ENCODE results near the gene UGT2B15.

UGT2B15 gene

GRCh38 chr4:68597482-68597881, 73.0 kb downstream of the UGT2B15 start:
- Histone ChIP-seq H3K27ac (ENCODE audit: low read depth, low read length) (no peak overlapping the region), H3K27me3 (ENCODE audit: insufficient read depth, low read length) (no peaks in the 10 kb centered on the region), H3K79me2 (ENCODE audit: control insufficient read depth, insufficient read depth, low read length, unreplicated experiment) (no peaks in the 10 kb centered on the region), H3K4me1 (ENCODE audit: control insufficient read depth, insufficient read depth, low read length, unreplicated experiment) (no peaks in the 10 kb centered on the region), H2AFZ (ENCODE audit: low read length, unreplicated experiment) (no peak overlapping the region), H3K4me3 (ENCODE audit: low read depth, low read length) (no peak overlapping the region), H3K36me3 (ENCODE audit: insufficient read depth, low read length) (no peaks in the 10 kb centered on the region)
